ENCODE data around the gene ZNF567. TPM values are rescaled to one million over a fixed set of nuclear protein-coding genes. Genes with fewer than 3 reads are reported as not detected.

Gene ZNF567
- total RNA-seq, 1 donor from 2014 or later: 5.0 TPM

GRCh38 chr19:36750066-36750691, 62.8 kb downstream of the ZNF567 start:
- DNase-seq (ENCODE audit: low read depth in 2 of 2): no peak

Other genes with a start within 250 kb of the ZNF567 start
- gene ZNF566, start 198.1 kb upstream of the ZNF567 start, total RNA-seq: 5.4 and 9.7 TPM in 2 replicates
- 10.0 and 10.9 TPM in 2 replicates for gene ZNF260, start 159.3 kb upstream of the ZNF567 start, total RNA-seq
- gene ZNF529, start 114.3 kb upstream of the ZNF567 start, total RNA-seq: 3.5 and 6.0 TPM in 2 replicates
- 2.2 and 4.6 TPM in 2 replicates for gene ZNF382, start 82.3 kb upstream of the ZNF567 start, total RNA-seq
- 5.2 and 9.1 TPM in 2 replicates for gene ZNF461, start 20.8 kb upstream of the ZNF567 start, total RNA-seq
- gene ZNF850, start 85.2 kb downstream of the ZNF567 start, total RNA-seq: 2.4 and 3.0 TPM in 2 replicates
- gene ZNF790, start 150.8 kb downstream of the ZNF567 start, total RNA-seq: 5.7 and 10.5 TPM in 2 replicates
- 2.8 and 6.3 TPM in 2 replicates for gene ZNF345, start 163.3 kb downstream of the ZNF567 start, total RNA-seq
- 1.1 and 1.4 TPM in 2 replicates for gene ZNF829, start 228.7 kb downstream of the ZNF567 start, total RNA-seq
- gene ZNF568, start 228.7 kb downstream of the ZNF567 start, total RNA-seq: 7.8 and 12.1 TPM in 2 replicates

All from lung microvascular endothelial cell (primary cell).